Endothelial cell of umbilical vein (primary cell): Measurements from ENCODE around the gene WASF3.

Source experiments
- CTCF ChIP-seq, 2 donors: IDR thresholded peaks; 1 replicate in 1 of 2; 2 replicates in 1 of 2; pipeline ENCODE4 v1.5.1; 2011; ENCODE audit warnings: low read length in 2 of 2, mild to moderate bottlenecking in 2 of 2, moderate library complexity in 2 of 2, control low read depth in 1 of 2, inconsistent platforms in 1 of 2, low read depth in 1 of 2; ENCODE audit not compliant: insufficient read depth in 1 of 2; ENCODE audit errors: extremely low read depth in 1 of 2
- EZH2 ChIP-seq: IDR thresholded peaks from 2 replicates; pipeline ENCODE4 v1.6.1; 2012; ENCODE audit warnings: borderline replicate concordance, low read depth, mild to moderate bottlenecking, moderate library complexity, low read length, inconsistent platforms; ENCODE audit not compliant: severe bottlenecking
- FOS ChIP-seq: IDR thresholded peaks from 2 replicates; pipeline ENCODE4 v1.6.1; 2011; ENCODE audit warnings: mild to moderate bottlenecking, low read length, moderate library complexity, borderline replicate concordance; ENCODE audit not compliant: insufficient read depth
- GATA2 ChIP-seq: IDR thresholded peaks from 2 replicates; pipeline ENCODE4 v1.7.0; 2011; ENCODE audit warnings: low read depth, mild to moderate bottlenecking, moderate library complexity, mixed read lengths, low read length; ENCODE audit not compliant: insufficient read length, insufficient read depth
- MAX ChIP-seq: IDR thresholded peaks from 2 replicates; pipeline ENCODE4 v1.6.1; 2011; ENCODE audit not compliant: insufficient read depth, insufficient read length
- MYC ChIP-seq: IDR thresholded peaks from one replicate; pipeline ENCODE4 v1.6.1; 2011; ENCODE audit warnings: mild to moderate bottlenecking, low read depth, low read length
- POLR2A ChIP-seq: IDR thresholded peaks from 2 replicates; pipeline ENCODE4 v1.6.1; 2012; ENCODE audit warnings: low read depth, mild to moderate bottlenecking, control low read depth, low read length
- POLR2AphosphoS5 ChIP-seq: IDR thresholded peaks from 2 replicates; pipeline ENCODE4 v1.6.1; 2012; ENCODE audit warnings: low read depth, mild to moderate bottlenecking, control low read depth, low read length, moderate library complexity; ENCODE audit not compliant: insufficient read depth

GRCh38 chr13:26697069-26697955 lies 139.8 kb downstream of the WASF3 start:
- TF ChIP-seq POLR2AphosphoS5 (no peak), EZH2 (no peak), POLR2A (no peak), CTCF (IDR thresholded peaks at IDR 0.05; ENCODE audit: extremely low read depth in 1 of 2, insufficient read depth in 1 of 2, low read depth in 1 of 2, low read length in 2 of 2) (no peak), MAX (no peak), MYC (no peak), FOS (no peak), GATA2 (no peak)
